ENCODE measurements around the gene ATP6V1B1. TPM values are rescaled to one million over a fixed set of nuclear protein-coding genes. Genes with fewer than 3 reads are reported as not detected.

Gene ATP6V1B1
- total RNA-seq, 3 donors from 2014 or later, result not detected

DNA sequence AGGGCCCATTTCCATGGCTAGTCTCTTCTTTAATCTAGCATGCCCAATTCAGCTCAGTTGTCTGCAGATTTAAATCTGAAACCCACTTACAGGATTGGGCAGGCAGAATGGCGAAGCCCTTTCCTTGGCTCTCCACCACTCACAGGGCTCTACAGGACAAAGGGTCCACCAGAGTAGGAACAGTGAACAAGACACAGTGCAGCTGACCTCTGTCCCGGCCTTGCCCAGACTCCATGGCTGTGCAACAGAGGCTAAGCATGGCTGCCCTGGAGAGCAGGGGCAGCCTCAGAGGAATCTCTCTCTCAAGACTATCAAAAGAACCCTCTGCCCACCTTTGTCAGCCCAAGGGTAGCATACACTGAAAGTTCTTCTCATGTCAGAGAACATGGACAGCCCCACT is 9.7 kb upstream of the ATP6V1B1 start:
- DNase-seq (no peak), ATAC-seq (no peak)
- TF ChIP-seq, protein P1, sequence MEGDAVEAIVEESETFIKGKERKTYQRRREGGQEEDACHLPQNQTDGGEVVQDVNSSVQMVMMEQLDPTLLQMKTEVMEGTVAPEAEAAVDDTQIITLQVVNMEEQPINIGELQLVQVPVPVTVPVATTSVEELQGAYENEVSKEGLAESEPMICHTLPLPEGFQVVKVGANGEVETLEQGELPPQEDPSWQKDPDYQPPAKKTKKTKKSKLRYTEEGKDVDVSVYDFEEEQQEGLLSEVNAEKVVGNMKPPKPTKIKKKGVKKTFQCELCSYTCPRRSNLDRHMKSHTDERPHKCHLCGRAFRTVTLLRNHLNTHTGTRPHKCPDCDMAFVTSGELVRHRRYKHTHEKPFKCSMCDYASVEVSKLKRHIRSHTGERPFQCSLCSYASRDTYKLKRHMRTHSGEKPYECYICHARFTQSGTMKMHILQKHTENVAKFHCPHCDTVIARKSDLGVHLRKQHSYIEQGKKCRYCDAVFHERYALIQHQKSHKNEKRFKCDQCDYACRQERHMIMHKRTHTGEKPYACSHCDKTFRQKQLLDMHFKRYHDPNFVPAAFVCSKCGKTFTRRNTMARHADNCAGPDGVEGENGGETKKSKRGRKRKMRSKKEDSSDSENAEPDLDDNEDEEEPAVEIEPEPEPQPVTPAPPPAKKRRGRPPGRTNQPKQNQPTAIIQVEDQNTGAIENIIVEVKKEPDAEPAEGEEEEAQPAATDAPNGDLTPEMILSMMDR (IDR thresholded peaks at IDR 0.05), result no peak
- H3K36me3 ChIP-seq (ENCODE audit: low read depth), result no peaks in the 10 kb centered on the region
- H3K9me3 ChIP-seq, result no peaks in the 10 kb centered on the region
- intact Hi-C loops (cut with DNase I, micrococcal nuclease), result loop anchor here in 1 of 2 donors (10.0 kb wide), 1 partner anchor 51 kb away; no protein-coding TSS in a partner anchor
- H3K4me1 ChIP-seq (ENCODE audit: low read depth), result no peaks in the 10 kb centered on the region
- H3K4me3 ChIP-seq, result no peak overlapping the region

DNA sequence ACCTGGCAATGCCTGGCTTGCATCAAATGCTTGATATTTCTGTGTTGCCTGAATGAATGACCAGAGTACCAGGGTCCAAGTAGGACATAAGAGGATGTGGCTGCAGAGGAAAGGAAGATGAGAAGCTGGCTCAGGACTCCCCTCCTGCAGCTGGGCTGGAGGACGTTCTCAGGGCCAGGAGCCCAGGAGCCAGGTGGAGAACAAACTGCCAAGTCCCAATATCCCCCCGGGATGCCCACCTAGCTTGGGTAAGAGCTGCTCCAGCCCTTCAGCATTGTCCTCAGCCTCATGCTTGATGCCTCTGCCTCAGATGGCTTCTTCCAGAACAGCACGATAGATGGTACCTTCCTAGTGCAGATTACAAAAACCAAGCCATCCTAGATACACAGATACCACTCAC is 8.6 kb upstream of the ATP6V1B1 start:
- no peaks in the 10 kb centered on the region for H3K9me3 ChIP-seq
- ATAC-seq (no peak), DNase-seq (no peak)
- no peaks in the 10 kb centered on the region for H3K4me1 ChIP-seq (ENCODE audit: low read depth)
- TF ChIP-seq, protein P1 (IDR thresholded peaks at IDR 0.05), result no peak
- intact Hi-C loops (cut with DNase I, micrococcal nuclease), result loop anchor here in 1 of 2 donors (10.0 kb wide), 1 partner anchor 52 kb away; no protein-coding TSS in a partner anchor
- H3K36me3 ChIP-seq (ENCODE audit: low read depth), result no peaks in the 10 kb centered on the region
- H3K4me3 ChIP-seq, result no peak overlapping the region

DNA sequence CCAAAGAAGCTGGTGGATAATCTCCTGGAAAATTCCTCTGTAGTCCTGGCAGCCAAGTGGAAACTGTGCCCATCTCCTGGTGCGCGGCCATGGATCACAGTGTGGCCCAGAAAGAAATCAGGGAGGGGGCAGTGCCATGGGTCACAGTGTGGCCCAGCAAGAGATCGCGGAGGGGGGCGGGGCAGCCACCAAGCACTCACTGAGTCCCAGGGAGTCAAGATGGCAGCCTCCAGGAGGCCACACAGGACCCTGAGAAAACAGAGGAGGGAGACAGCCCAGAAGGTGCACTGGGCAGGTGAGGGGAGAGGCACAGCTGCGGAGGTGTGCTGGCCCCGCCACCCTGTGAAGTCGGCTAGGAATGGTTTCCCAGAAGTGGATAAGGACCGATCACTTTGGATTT is 8.1 kb upstream of the ATP6V1B1 start:
- TF ChIP-seq, protein P1 (IDR thresholded peaks at IDR 0.05), result no peak
- ATAC-seq (no peak), DNase-seq (no peak)
- H3K4me3 ChIP-seq, result no peak overlapping the region
- H3K36me3 ChIP-seq (ENCODE audit: low read depth), result no peaks in the 10 kb centered on the region
- H3K4me1 ChIP-seq (ENCODE audit: low read depth), result no peaks in the 10 kb centered on the region
- intact Hi-C loops (cut with DNase I, micrococcal nuclease), result loop anchor here in 1 of 2 donors (10.0 kb wide), 1 partner anchor 53 kb away; no protein-coding TSS in a partner anchor
- no peaks in the 10 kb centered on the region for H3K9me3 ChIP-seq

DNA sequence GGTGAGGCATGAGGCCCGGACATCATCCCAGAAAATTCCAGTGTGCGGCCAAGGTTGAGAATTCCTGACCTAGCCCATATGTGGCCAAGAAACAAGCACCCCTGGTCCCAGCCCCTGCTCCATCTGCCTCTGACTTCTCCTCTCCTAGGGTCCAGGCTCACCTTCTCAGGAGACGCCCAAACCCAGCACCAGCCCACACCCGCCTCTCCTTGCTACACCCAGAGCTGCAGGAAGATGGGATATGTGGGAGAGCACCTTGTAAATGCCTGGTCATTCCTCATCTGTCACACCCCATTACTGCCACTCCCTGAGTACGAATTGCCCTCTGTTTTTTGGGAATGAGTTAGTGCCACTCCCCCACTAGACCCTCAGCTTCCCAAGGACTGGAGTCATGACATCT is 7.3 kb upstream of the ATP6V1B1 start:
- TF ChIP-seq, protein P1 (IDR thresholded peaks at IDR 0.05), result no peak
- H3K36me3 ChIP-seq (ENCODE audit: low read depth), result no peaks in the 10 kb centered on the region
- no peak for ATAC-seq
- intact Hi-C loops (cut with DNase I, micrococcal nuclease), result loop anchor here in 1 of 2 donors (10.0 kb wide), 1 partner anchor 54 kb away; no protein-coding TSS in a partner anchor
- no peak for DNase-seq
- no peaks in the 10 kb centered on the region for H3K9me3 ChIP-seq
- H3K4me1 ChIP-seq (ENCODE audit: low read depth), result no peaks in the 10 kb centered on the region
- H3K4me3 ChIP-seq, result no peak overlapping the region

DNA sequence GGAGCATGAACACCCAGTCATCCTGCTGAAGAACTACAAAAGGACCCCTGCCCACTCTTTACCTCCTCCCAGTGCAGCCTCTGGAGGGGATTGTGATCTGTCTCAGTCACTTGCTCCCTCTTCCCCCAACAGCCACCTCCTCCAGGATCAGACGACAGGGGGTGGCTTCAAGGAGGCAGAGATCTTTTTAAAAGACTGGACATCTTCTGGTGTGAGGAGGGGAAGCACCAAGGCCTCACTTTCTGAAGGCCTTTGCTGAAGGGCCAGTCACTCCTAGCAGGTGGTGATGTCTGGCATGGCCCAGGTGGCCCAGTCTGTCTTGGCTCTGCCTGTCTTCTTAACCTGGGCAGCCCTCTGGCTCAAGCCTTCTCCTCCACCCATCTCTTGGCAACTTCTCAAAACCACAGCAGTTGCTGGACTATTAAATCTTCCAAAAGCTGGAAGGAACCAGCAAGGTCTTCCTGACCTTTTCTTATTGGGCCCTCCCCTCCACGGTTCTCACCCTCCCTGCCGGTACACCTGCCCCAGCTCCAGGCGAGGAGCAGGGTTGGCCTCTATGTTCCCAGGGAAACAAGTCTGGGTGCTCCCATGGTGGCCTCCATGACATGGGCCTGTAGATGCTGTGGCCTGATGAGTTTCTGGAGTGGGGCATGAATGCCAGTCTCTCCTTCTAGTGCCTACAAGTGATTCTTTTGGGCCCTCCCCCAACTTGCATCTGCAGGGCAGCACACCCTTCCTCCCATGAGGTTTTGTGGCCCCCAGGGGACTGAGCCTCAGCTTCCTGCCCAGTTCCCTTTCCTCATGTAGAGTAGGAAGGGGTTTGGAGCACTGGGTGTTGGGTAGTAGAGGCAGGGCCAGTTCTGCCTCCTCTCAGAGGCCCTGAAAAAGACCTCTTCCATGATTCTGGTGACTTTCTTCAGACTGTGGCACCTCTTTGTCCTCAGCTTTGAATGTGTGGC is 5.0 kb upstream of the ATP6V1B1 start:
- intact Hi-C loops (cut with DNase I, micrococcal nuclease), result no loop called here
- TF ChIP-seq, protein P1 (IDR thresholded peaks at IDR 0.05), result no peak
- Histone ChIP-seq H3K36me3 (ENCODE audit: low read depth) (no peaks in the 10 kb centered on the region), H3K9me3 (no peaks in the 10 kb centered on the region), H3K4me1 (ENCODE audit: low read depth) (no peaks in the 10 kb centered on the region), H3K4me3 (no peak overlapping the region)
- no peak for ATAC-seq
- DNase-seq, result no peak

All from mucosa of descending colon (tissue), 3 donors.